NCI-H524 (cell line): ENCODE data around the gene SDK1.
A peak's percentile ranks its signal among the peaks of the same experiment; 100 is the strongest.
"Not testable (repeated sequence)": the region's sequence is repeated elsewhere in the genome, so short reads cannot be mapped to it uniquely, and the experiment has no call there.

Experiments
- DNase-seq, 2 experiments: peaks; one replicate each; lab custom pipeline; 2025; lab: John Stamatoyannopoulos, UW

SDK1 gene

DNA sequence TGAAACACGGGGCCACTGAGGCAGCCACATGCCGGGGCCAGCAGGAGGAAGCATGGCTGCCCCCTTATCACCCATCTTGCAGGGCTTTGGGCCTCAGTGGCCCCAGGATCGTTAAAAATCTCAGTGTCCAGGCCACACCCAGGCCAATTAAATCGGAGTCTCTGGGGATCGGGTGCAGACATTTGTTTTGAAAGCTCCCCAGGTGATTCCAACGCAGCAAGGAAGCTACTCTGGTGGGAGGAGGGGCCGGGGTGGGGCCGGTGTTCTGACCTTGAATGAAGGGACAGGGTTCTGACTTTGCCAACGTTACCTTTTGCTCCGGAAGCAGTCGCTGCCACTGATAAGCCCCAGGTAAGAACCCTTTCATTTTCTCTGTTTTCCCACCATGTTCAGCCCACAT is 968.7 kb downstream of the SDK1 start:
- DNase-seq: no peak

DNA sequence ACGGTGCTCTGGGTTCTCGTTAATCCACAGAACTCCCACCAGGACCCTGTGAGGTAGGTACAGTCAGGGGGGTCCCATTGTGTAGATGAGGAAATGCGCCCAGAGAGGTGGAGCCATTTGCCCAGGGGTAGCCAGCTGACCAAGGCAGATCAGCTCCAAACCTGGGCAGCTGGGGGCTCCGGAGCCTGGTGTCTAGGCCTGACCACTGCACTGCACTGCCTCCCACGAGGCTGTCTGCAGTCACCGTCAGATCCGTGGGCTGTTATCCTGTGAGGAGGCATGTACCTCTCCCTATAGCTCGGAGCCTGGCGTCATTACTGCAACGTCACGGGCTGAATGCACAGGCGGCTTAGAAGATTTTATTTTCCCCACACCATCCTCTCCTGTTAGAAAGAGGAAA is 969.2 kb downstream of the SDK1 start:
- DNase-seq: no peak

DNA sequence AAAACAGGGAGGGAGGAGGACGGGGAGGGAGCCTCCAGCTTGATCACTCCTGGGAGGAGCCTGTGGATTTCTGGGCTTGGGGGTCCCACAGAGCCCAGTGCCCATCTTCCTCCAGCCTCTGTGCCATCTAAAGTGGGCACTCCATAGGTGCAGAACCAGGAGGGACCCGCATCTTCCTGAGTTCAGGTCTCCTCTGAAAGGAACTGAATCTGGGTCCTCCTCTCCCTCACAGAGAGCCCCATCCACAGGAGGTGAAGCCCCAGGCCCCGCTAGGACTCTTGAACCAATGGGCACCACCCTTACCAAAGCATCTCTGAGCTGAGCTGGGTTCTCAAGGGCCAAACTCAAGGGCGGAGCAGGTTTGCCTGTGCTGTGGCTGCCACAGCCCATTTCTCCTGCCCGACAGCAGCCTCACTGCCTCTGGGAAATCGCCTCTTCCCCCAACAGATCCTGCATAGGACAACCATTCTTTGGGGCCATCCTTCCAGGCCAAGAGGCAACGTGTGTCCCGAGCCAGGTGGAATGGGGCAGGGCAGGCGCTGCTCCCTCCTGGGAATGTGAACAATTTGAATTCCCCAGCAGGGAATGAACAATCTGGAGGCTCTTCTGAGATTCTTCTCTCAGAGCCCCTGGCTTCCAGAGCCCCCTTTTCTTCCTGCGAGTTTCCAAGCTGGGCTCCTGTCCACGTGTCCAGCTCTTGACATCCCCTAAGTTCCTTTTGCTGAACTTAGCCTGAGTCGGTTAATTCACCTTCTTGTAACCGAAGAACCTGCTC is 970.1 kb downstream of the SDK1 start:
- no peak for DNase-seq

DNA sequence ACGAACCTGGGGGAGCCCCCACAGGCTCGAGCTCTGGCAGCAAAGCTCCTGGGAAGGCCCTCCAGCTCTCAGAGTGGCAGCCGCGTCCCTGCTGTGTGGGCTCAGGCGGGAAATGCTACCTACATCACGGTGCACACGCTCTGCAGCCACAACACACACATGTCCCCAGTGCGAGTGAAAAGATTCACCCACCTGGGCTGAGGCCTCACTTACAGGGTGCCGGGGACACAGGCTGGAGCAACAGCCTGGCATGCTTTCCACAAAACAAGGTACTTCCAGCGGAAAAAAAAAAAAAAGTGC is 970.6 kb downstream of the SDK1 start:
- no peak for DNase-seq

DNA sequence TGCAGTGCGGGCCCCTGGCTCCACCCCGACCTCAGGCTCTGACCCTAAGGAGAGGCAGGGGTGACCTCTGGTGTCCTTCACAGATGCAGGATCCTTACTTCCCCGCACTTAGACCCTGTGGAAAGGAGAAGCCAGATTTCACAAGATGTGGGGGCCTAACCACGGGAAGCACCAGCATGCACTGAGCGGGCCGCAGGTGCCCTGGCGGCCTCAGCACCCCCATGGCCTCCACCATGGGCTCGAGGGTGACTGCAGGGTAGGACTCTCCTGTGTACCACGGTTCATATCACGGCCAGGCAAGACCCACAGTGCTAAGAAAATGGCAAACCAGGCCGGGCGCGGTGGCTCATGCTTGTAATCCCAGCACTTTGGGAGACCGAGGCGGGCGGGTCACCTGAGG is 971.1 kb downstream of the SDK1 start:
- DNase-seq: no peak

DNA sequence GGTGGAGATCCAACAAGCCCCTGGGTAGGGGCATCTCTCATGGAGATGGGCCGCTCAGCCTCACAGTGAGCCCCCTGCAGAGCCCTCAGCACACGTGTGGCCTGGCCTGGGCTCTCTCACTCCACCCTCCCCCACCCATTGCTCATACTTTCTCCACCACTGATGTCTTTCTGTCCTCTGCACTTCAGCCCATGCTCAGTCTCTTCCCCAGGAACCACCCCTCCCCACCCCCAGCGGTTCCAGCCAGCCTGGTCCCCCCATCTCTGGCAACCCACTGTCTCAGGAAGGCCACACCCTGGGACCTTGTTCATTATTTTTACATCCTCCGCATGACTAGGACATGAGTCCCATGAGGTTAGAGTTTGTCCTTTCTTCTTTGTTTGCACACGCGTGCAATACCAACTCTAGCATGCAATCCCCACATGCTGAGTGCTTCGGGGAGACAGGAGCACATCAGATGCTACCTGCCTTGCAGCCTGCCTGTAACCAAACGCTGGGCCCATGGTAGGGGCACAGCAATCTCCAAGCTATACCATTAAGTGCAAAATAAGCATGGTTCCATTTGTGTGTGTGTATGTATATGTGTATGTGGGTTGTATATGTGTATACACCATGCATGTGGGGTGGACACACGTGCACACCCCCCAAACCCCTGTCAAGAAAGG is 972.6 kb downstream of the SDK1 start:
- DNase-seq: no peak

DNA sequence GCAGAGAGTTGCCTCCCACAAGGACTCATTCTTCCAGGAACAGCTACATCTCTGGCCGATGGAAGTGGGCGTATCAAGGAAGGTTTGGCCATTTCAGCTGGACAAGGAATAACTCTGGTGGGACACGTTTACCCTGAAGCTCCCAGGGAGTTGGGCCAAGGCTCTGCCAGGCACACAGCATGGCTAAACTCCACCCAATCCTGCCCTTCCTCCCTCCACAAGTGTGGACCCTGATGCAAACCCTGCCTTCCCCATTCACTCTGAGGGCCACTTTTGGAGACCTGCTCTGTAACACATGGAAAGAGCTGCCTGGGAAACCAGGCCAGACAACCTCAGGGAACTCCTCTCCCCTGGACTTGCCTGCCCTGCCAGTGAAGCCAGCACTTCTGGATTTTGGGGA is 973.2 kb downstream of the SDK1 start:
- DNase-seq: no peak

DNA sequence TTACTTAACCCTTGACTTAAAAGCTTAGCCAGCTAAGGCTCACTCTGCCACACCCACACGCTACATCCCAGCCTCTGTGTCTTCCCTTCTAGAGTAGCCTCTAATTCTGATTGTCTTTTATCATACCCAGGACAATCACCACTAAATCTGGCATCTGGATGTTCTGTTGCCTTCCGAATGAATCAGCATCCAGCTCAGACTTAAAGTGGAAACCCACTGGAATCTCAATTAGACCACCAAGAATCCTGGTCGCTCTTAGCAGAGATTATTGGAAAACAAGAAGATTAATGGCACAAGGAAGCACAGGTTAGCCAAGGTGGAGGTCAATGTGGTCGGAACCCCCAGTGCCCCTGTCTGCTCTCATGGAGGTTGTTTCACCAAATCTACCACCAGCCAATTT is 976.9 kb downstream of the SDK1 start:
- DNase-seq: no peak

DNA sequence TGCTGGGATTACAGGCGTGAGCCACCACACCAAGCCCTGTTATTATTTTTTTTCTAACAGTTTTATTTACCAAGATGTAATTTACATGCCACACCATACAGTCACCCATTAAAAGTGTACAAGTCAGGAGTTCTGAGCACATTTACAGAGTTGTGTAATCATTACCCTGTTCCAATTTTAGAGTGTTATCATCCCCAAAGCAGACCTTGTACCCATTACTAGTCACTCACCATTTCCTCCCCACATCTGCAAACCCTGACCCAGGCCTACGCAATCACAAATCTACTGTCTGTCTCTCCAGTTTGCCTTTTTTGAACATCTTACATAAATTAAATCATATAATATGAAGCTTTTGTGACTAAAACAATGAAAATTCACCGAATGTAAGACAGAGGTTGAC is 978.2 kb downstream of the SDK1 start:
- no peak for DNase-seq

DNA sequence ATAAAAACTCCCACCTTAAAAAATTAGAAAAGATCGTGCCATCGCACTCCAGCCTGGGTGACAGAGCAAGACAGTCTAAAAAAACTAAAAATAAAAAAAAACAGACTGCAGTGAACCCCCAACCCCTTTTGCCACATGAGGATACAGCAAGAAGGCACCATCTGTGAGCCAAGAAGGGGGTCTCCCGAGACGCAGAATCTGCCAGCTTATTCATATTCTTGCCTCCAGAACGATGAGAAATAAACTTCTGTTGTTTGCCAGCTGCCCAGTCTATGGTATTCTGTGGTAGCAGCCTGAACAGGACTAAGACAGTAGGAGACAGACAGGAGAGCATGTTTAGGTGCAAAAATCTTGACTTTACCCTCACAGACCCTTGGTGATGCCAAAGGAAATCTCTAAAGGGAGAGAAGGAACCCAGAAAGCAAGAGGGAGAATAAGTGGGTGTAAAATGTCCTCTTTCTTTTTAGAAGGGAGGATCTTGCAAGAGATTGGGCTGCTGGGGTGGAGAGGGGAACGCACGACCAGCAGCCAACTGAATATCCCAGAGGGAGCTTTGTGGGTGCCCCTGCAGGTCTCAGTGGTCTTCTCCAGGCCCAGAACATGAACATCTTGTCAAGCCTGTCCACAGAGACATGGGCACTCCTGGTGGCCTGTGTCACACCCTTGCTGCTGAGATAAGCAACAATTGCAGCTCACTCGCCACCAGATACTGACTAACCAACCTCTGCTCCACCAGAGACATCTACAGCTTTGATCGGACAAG is 980.4 kb downstream of the SDK1 start:
- DNase-seq: no peak

DNA sequence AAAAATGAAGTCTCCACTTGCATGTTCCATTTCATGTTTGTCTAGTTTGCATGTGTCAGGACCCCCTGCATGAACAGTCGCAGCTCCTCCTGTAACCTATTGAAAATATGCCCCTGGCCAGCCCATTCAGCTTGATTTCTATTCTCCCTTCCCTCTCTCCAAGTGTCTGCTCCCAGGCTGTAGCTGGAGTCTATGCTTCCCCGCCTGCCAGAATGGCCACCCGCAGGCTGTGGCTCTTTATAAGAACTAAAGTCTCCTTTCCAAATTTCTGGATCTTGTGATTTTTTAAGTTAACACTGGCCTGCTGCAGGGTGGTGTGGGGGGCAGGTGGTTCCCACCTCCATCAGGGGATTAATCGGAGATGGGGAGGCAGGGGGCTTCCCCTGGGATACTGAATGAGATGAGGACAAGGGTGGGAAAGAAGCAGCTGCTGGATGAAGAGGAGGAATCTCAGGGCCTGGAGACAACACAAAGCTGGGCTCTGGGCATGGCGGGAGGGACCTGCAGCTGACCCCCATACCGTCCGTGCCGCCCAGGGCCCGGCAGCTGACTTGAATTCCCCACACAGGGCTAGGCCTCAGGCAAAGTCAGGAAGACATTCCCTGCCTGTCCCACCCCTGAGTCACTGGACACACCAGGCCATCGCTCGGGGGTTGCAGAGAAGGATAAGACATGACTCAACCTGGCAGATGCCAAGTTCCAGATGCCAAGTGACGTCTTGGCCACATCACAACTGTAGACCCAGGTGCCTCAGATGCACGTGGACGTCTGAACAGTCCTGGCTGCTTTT is 981.6 kb downstream of the SDK1 start:
- DNase-seq: no peak

DNA sequence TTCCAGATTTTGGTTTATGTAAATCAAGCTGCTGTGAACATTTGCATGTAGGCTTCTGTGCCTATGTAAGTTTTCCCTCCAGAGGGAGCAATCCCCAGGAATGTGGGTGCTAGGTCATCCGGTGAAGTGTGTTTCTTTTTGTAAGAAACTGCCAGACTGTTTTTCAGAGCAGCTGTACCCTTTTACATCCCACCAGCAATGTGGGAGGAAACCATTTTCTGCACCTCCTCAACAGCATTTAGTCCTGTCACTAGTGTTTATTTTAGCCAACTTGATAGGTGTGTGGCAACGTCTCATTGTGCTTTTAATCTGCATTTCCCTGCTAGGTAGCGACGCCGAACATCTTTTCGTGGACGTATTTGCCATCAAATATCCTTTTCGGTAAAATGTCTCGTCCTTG is 985.3 kb downstream of the SDK1 start:
- peak in 1 of 2 experiments; percentile 5 for DNase-seq

DNA sequence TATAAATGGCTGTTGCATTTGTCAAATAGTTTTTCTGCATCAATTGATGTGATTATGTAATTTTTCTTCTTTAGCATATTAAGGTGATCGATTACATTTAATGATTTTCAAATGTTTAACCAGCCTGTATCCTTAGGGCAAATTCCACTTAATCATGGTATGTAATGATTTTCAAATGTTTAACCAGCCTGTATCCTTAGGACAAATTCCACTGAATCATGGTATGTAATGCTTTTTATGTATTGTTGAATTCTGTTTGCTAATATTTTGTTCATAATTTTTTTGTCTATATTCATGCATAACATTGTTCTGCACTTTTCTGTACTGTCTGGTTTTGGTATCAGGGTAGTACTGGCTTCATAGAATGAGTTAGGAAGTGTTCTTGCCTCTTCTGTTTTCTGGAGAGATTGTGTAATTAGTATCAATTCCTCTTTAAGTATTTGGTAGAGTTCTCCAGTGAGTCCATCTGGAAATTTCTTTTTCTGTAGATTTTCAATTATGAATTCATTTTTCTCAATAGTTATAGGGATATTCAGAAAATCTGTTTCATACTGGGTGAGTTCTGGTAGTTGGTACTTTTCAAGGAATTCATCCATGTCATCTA is 987.8 kb downstream of the SDK1 start:
- no peak for DNase-seq

DNA sequence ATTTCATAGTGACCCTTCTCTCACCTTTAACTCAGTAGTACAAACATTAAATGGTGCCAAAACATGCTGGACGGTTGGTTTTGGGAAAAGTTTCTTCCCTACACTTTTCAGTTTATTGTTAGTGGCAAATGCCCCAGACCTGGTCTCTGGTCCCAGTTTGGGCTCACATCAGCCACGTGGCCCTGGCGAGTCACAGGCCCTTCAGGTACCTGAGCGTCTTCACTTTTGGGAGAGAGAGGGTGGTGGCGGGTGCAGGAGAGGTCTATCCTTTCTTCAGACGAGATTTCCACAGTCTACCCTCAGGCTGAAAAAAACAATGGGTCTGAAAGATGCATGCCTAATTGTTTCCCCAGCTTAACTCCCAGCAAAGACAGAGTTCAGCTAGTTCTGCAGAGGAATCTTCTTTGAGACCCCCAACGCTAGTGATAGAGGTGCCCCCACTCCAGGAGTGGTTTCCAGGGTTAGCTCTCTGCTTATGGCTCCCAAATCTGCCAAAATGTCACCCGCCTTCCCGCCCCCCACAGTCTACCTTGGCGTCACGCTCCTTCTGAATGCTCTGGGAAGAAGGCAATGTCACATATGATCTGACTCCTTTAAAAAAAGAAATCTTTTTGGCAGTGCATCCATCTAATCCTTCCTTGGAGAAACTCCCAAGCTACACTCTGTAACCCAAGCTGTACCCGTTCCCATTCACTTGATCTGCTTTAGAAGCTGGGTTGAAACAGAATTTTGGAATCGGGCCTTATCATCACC is 996.3 kb downstream of the SDK1 start:
- no peak for DNase-seq

DNA sequence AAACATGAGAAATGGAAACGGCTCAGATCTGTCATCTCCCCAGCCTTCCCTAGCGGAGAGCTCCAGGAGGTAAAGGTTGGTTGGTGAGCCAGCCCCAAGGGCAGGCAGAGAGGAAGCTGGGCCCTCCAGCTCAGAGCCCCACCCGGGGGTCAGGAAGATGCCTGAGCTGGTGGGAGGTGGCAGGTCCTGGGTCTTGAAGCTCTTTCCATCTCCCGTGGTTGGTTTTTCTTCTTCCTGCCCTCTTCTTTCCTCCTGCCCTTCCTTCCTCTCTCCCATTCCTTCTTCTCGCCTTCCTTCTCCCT is 996.8 kb downstream of the SDK1 start:
- DNase-seq: no peak

DNA sequence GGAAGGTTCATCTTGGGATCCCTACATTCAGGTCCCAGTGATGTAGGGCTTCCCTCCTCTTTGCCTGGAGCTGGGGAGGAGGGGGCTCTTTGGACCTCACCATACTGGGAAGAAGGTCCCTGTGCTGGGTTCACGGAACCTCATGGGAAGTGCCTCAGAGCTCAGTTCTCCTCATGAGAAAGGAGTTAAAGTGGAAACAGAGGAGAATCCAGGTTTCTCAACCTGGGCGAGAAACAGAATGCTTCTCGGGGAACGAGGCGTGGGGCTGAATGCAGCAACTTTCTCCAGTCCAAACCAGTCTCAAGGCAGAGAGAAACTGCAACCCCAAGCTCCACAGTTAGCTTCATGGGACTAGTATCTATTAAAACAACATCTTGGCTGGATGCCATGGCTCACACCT is 998.4 kb downstream of the SDK1 start:
- DNase-seq: no peak

DNA sequence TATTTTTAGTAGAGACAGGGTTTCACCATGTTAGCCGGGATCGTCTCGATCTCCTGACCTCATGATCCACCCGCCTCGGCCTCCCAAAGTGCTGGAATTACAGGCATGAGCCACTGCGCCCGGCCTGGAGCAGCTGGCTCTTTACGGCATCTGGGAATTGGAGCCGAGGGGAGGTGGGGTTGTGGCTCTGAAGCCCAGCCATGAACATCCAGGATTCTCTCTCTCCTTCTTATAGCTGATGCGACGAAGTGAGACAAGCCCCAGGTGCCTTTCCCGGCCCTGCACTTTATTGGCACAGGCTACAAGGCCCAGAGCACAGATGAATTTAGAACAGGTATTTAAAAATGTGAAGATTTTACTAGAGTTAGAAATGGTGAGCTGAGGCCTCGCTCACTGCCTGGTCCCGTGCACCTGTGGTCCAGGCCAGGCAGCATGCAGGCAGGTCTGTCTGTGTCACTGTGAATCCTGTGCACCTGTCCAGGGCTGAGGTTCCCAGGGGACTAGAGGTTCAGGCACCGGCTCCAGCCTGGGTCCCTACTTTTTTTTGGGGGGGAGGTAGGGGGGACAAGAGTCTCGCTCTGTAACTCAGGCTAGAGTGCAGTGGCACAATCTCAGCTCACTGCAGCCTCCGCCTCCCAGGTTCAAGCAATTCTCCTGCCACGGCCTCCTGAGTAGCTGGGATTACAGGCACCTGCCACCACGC is 1001.3 kb downstream of the SDK1 start:
- no peak for DNase-seq

DNA sequence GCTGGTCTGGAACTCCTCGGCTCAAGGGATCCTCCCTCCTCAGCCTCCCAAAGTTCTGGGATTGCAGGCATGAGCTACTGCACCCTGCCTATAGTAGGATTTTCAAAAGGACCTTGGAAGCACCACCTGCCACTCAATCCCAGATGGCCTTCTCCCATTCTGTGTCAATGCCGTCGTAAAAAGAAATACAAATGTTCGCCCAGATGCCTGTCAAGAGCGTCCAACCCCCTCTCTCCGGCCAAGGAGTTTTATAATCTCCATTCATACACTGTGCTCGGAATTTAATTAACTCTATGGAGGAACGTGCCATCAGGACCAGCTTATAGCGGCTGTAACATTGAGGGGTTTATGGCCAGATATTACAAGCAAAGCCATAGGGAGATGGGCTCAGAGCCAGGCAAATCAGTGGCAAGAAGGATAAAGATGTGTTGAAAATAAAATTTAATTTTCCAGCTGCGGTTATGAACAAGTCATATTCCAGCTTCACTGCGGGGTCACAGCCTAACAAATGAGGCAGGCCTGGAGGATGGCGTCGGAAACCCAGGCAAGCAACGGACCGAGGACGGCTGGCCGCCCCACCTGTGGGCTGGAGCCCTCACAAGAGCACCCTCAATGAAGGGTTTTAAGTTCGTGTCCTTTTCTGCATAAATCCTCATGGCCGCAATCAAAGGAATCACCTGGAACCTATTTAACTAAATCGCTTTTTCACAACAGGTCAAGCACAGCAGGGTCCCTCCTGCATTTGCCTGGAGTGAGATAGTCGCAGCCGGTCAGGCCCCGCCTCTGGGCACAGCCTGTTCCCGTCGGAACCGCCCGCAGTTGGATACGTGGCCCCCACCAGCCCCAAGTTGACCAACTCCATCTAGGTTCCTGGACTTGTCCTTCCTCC is 1006.5 kb downstream of the SDK1 start:
- peak; percentile 80 to 95 for DNase-seq

DNA sequence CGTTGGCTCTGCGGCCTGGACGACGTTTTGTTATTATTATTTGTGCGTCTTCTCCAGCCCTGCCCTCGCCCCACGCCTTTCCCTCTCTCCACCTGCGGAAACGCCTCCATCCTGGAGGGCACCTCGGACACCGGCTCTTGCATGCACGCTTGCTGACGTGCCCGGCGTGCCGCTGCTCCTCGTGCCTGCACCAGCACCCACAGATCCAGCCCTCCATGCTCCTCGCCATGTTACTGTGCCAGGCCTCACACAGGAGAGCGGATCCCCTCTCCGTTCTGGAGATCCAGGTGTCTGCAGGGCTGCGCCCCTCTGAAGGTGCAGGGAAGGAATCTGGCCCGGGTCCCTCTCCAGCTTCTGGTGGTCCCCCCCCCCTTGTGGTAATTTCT is 1007.1 kb downstream of the SDK1 start:
- no peak for DNase-seq

DNA sequence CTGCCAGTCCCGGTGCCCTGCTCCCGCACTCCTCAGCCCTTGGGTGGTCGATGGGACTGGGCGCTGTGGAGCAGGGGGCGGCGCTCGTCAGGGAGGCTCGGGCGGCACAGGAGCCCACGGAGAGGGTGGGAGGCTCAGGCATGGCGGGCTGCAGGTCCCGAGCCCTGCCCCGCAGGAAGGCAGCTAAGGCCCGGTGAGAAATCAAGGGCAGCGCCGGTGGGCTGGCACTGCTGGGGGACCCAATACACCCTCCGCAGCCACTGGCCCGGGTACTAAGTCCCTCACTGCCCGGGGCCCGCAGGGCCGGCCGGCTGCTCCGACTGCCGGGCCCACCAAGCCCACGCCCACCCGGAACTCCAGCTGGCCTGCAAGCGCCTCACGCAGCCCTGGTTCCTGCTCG is 1012.9 kb downstream of the SDK1 start:
- DNase-seq: not testable (repeated sequence)
